ENCODE data around the gene GXYLT2.

GXYLT2 gene

GRCh38 chr3:72887343-72887704 lies 522 bp upstream of the GXYLT2 start:
- Histone ChIP-seq H2AFZ (ENCODE audit: low read length) (no peak overlapping the region), H3K27ac (ENCODE audit: low read length) (no peak overlapping the region), H3K9me2 (replicated peaks; ENCODE audit: insufficient read depth, low read length) (no peaks in the 10 kb centered on the region), H3K4me3 (ENCODE audit: low read length) (peak overlapping the region; percentile 25; the same call in 1 of the 2 replicates), H3K9me3 (replicated peaks; ENCODE audit: insufficient read depth, low read length) (no peaks in the 10 kb centered on the region), H3K79me2 (ENCODE audit: low read length) (no peaks in the 10 kb centered on the region), H4K20me1 (ENCODE audit: insufficient read depth, low read length) (no peaks in the 10 kb centered on the region), H3K9ac (ENCODE audit: low read length) (no peak overlapping the region), H3K27me3 (replicated peaks; ENCODE audit: insufficient read depth, low read length) (peaks cover 15% of the 10 kb centered on the region; the same call in 1 of the 2 replicates), H3F3A (ENCODE audit: insufficient read depth, low read length) (no peaks in the 10 kb centered on the region; the same call in 1 of the 2 replicates), H3K4me1 (ENCODE audit: low read length) (no peaks in the 10 kb centered on the region), H3K4me2 (ENCODE audit: low read depth, low read length) (peak overlapping the region; percentile 58), H3K36me3 (replicated peaks; ENCODE audit: insufficient read depth, low read length) (no peaks in the 10 kb centered on the region)
- TF ChIP-seq, protein P1, sequence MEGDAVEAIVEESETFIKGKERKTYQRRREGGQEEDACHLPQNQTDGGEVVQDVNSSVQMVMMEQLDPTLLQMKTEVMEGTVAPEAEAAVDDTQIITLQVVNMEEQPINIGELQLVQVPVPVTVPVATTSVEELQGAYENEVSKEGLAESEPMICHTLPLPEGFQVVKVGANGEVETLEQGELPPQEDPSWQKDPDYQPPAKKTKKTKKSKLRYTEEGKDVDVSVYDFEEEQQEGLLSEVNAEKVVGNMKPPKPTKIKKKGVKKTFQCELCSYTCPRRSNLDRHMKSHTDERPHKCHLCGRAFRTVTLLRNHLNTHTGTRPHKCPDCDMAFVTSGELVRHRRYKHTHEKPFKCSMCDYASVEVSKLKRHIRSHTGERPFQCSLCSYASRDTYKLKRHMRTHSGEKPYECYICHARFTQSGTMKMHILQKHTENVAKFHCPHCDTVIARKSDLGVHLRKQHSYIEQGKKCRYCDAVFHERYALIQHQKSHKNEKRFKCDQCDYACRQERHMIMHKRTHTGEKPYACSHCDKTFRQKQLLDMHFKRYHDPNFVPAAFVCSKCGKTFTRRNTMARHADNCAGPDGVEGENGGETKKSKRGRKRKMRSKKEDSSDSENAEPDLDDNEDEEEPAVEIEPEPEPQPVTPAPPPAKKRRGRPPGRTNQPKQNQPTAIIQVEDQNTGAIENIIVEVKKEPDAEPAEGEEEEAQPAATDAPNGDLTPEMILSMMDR (IDR thresholded peaks at IDR 0.05; ENCODE audit: low read length): no peak
- no peak for TF ChIP-seq EZH2phosphoT487 (IDR thresholded peaks at IDR 0.05; ENCODE audit: low read length)
- no peak for TF ChIP-seq EZH2 (optimal IDR thresholded peaks at IDR 0.05; ENCODE audit: low read depth, low read length)
- DNase-seq: no peak

DNA sequence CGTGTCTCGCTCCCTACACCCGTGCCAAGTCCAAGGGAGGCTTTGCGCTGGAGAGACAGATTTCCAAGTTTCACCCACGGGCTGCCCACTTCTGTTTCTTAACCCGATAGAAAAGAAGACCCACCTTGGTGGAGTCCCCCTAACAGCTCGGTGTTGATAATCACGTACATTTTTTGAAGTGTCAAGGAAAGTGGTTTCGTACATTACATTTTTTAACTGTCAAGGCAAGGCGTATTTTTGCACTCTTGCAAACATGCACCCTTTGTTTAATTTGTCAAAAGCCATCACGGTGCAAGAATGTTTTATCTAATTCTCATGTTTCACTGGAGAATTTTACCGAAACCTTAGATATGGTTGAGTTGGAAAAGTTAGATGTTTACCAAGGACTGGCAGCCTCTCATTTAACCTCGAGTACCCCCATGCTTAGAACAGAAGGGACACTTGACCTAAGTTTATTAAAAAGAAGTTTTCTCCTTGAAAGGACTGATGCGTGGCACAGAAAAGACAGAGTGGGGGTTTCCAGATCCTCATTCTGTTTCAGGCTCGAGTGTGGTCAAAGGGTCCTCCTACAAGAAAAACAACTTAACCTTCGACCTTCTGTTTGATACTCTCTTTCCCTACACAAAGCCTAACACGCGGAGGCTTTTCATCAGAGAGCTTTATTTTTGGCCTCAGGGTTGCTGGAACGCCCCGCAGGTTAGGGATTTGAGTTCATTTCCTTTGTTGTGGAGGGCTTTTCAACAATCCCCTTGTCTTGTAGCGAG lies 882 bp downstream of the GXYLT2 start:
- Histone ChIP-seq H3K4me1 (ENCODE audit: low read length) (no peaks in the 10 kb centered on the region), H3K4me2 (ENCODE audit: low read depth, low read length) (peak overlapping the region; percentile 63; the same call in 1 of the 2 replicates), H4K20me1 (ENCODE audit: insufficient read depth, low read length) (no peaks in the 10 kb centered on the region), H3K9me3 (replicated peaks; ENCODE audit: insufficient read depth, low read length) (no peaks in the 10 kb centered on the region), H3K9ac (ENCODE audit: low read length) (no peak overlapping the region), H2AFZ (ENCODE audit: low read length) (no peak overlapping the region), H3K79me2 (ENCODE audit: low read length) (no peaks in the 10 kb centered on the region), H3F3A (ENCODE audit: insufficient read depth, low read length) (no peaks in the 10 kb centered on the region; the same call in 1 of the 2 replicates), H3K36me3 (replicated peaks; ENCODE audit: insufficient read depth, low read length) (no peaks in the 10 kb centered on the region), H3K9me2 (replicated peaks; ENCODE audit: insufficient read depth, low read length) (no peaks in the 10 kb centered on the region), H3K27ac (ENCODE audit: low read length) (no peak overlapping the region), H3K4me3 (ENCODE audit: low read length) (peak overlapping the region; percentile 32; the same call in 1 of the 2 replicates), H3K27me3 (replicated peaks; ENCODE audit: insufficient read depth, low read length) (peaks cover 15% of the 10 kb centered on the region; the same call in 1 of the 2 replicates)
- DNase-seq: no peak
- TF ChIP-seq EZH2phosphoT487 (IDR thresholded peaks at IDR 0.05; ENCODE audit: low read length): no peak
- TF ChIP-seq, protein P1 (IDR thresholded peaks at IDR 0.05; ENCODE audit: low read length): 0 out of 2 replicates have a peak, but pooled peaks have one; percentile 4

- no peak for DNase-seq
- Histone ChIP-seq H3K27ac (ENCODE audit: low read length) (no peak overlapping the region), H3K9ac (ENCODE audit: low read length) (no peak overlapping the region), H3K4me1 (ENCODE audit: low read length) (no peaks in the 10 kb centered on the region), H3K27me3 (replicated peaks; ENCODE audit: insufficient read depth, low read length) (peaks cover 15% of the 10 kb centered on the region; the same call in 1 of the 2 replicates), H3K79me2 (ENCODE audit: low read length) (no peaks in the 10 kb centered on the region), H3K36me3 (replicated peaks; ENCODE audit: insufficient read depth, low read length) (no peaks in the 10 kb centered on the region), H4K20me1 (ENCODE audit: insufficient read depth, low read length) (no peaks in the 10 kb centered on the region), H3F3A (ENCODE audit: insufficient read depth, low read length) (no peaks in the 10 kb centered on the region; the same call in 1 of the 2 replicates), H3K4me2 (ENCODE audit: low read depth, low read length) (no peak overlapping the region), H3K9me3 (replicated peaks; ENCODE audit: insufficient read depth, low read length) (no peaks in the 10 kb centered on the region), H3K4me3 (ENCODE audit: low read length) (no peak overlapping the region), H3K9me2 (replicated peaks; ENCODE audit: insufficient read depth, low read length) (no peaks in the 10 kb centered on the region), H2AFZ (ENCODE audit: low read length) (no peak overlapping the region)
- no peak for TF ChIP-seq EZH2 (optimal IDR thresholded peaks at IDR 0.05; ENCODE audit: low read depth, low read length)
- TF ChIP-seq EZH2phosphoT487 (IDR thresholded peaks at IDR 0.05; ENCODE audit: low read length): no peak
- TF ChIP-seq, protein P1 (IDR thresholded peaks at IDR 0.05; ENCODE audit: low read length): no peak
These were observed 1.7 kb downstream of the GXYLT2 start for GRCh38 chr3:72889310-72890165.
